Effector memory CD4-positive, alpha-beta T cell (primary cell): ENCODE data around the gene YPEL5.

ENCODE experiments used
- DNase-seq, 3 donors: peaks; one replicate each; pipeline ENCODE4 v3.0.0-alpha.2; 2020
- H3K27ac ChIP-seq: 2 replicates; pipeline ENCODE4 v1.7.0; 2013; ENCODE audit warnings: mild to moderate bottlenecking, low read length, moderate library complexity; ENCODE audit not compliant: insufficient read depth, poor library complexity, severe bottlenecking
- H3K27me3 ChIP-seq: replicated peaks from 2 replicates; pipeline ENCODE4 v1.7.0; 2013; ENCODE audit warnings: mild to moderate bottlenecking, low read length; ENCODE audit not compliant: insufficient read depth, control insufficient read depth, poor library complexity, severe bottlenecking
- H3K36me3 ChIP-seq: 2 replicates; pipeline ENCODE4 v1.7.0; 2013; ENCODE audit warnings: mild to moderate bottlenecking, low read length, moderate library complexity; ENCODE audit not compliant: control insufficient read depth, insufficient read depth
- H3K4me1 ChIP-seq: 2 replicates; pipeline ENCODE4 v1.7.0; 2013; ENCODE audit warnings: low read length, mild to moderate bottlenecking; ENCODE audit not compliant: control insufficient read depth, insufficient read depth, poor library complexity, severe bottlenecking
- H3K4me3 ChIP-seq: 2 replicates; pipeline ENCODE4 v1.7.0; 2013; ENCODE audit warnings: low read length, low read depth, mild to moderate bottlenecking; ENCODE audit not compliant: insufficient read depth, poor library complexity, severe bottlenecking
- H3K9me3 ChIP-seq: 2 replicates; pipeline ENCODE4 v1.7.0; 2013; ENCODE audit warnings: mild to moderate bottlenecking, low read length, moderate library complexity; ENCODE audit not compliant: control insufficient read depth

Gene YPEL5

DNA sequence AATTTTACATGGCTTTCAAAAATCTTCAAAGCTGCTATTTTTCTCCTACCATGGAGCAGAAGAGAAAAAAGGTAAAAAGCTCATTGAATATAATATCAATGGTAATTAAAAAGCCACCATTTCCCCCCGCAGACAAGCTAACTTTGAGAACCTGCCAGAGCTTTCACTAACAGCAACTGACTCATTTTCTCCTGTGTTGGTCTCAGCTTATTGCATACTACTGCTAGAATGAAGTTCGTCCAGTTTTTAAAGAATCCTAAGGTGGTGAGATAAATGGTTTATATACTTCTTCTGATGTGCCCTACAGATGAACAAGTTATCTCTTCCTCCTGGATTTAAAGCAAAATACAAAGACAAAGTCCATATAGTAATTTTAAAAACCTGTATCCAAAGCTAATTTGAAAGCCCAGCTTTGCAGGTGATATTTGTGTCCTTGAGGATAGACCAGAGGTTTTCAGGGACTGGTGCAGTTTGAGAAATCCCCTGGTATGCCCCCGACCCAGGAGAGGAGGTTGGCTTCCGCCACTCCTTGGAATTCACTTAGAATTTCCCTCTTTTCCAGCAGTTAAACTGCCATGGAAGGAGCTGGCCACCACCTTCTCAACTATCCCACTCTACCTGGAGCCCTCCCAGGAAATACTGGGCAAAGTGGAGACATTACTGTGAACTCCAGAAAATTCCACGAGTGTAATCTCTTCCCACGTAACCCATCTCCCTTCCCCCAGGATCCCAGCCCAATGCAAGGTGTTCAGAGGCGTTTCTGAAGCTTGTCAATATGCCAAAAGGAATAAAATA is 17.5 kb downstream of the YPEL5 start:
- Histone ChIP-seq H3K27me3 (no peaks in the 10 kb centered on the region), H3K4me1 (no peaks in the 10 kb centered on the region), H3K27ac (no peak overlapping the region), H3K9me3 (no peaks in the 10 kb centered on the region), H3K4me3 (no peak overlapping the region), H3K36me3 (peaks cover 24% of the 10 kb centered on the region)
- DNase-seq: no peak

GRCh38 chr2:30165050-30165520 is 18.3 kb downstream of the YPEL5 start:
- no peaks in the 10 kb centered on the region for H3K27me3 ChIP-seq
- H3K27ac ChIP-seq: no peak overlapping the region
- DNase-seq: peak; percentile 25 to 48 (median 35)
- H3K36me3 ChIP-seq: peaks cover 16% of the 10 kb centered on the region
- no peak overlapping the region for H3K4me3 ChIP-seq
- H3K9me3 ChIP-seq: no peaks in the 10 kb centered on the region
- H3K4me1 ChIP-seq: no peaks in the 10 kb centered on the region

- H3K27ac ChIP-seq: no peak overlapping the region
Observed at GRCh38 chr2:30165617-30166016, 18.8 kb downstream of the YPEL5 start.

DNA sequence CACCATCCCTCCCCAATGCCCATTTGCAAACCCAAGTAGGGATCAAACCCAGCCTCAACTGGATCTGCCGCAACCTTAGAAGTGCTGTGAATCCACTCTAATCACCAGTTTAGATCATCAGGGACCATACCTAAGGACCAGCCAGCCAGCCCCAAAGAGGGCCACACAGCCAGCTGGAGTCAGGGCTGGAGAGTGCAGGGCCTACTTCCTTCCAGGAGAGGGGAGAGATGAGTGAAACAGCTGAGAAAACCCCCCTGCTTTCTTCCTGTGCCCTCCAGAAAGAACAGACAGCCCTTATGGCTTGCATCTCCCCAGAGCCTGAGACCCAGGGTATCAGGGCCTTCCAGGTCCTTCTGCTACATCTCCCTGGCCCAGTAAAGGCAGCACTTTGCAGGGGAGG is 25.8 kb downstream of the YPEL5 start:
- Histone ChIP-seq H3K4me1 (no peaks in the 10 kb centered on the region), H3K9me3 (no peaks in the 10 kb centered on the region), H3K27me3 (no peaks in the 10 kb centered on the region), H3K36me3 (no peaks in the 10 kb centered on the region), H3K4me3 (no peak overlapping the region), H3K27ac (no peak overlapping the region)
- DNase-seq: no peak

More at GRCh38 chr2:30165617-30166016, 18.8 kb downstream of the YPEL5 start:
- Histone ChIP-seq H3K9me3 (no peaks in the 10 kb centered on the region), H3K4me3 (no peak overlapping the region), H3K36me3 (peaks cover 11% of the 10 kb centered on the region), H3K27me3 (no peaks in the 10 kb centered on the region), H3K4me1 (no peaks in the 10 kb centered on the region)
- no peak for DNase-seq

- H3K36me3 ChIP-seq: no peaks in the 10 kb centered on the region
- H3K27me3 ChIP-seq: no peaks in the 10 kb centered on the region
- DNase-seq: no peak
- no peak overlapping the region for H3K27ac ChIP-seq
- no peak overlapping the region for H3K4me3 ChIP-seq
- no peaks in the 10 kb centered on the region for H3K4me1 ChIP-seq
- H3K9me3 ChIP-seq: no peaks in the 10 kb centered on the region
Observed at GRCh38 chr2:30177440-30177839, 30.6 kb downstream of the YPEL5 start.

- DNase-seq: no peak
- H3K4me3 ChIP-seq: no peak overlapping the region
- no peaks in the 10 kb centered on the region for H3K27me3 ChIP-seq
- H3K36me3 ChIP-seq: no peaks in the 10 kb centered on the region
- H3K4me1 ChIP-seq: no peaks in the 10 kb centered on the region
- H3K9me3 ChIP-seq: no peaks in the 10 kb centered on the region
- no peak overlapping the region for H3K27ac ChIP-seq
Observed at GRCh38 chr2:30177956-30178355, 31.1 kb downstream of the YPEL5 start.

DNA sequence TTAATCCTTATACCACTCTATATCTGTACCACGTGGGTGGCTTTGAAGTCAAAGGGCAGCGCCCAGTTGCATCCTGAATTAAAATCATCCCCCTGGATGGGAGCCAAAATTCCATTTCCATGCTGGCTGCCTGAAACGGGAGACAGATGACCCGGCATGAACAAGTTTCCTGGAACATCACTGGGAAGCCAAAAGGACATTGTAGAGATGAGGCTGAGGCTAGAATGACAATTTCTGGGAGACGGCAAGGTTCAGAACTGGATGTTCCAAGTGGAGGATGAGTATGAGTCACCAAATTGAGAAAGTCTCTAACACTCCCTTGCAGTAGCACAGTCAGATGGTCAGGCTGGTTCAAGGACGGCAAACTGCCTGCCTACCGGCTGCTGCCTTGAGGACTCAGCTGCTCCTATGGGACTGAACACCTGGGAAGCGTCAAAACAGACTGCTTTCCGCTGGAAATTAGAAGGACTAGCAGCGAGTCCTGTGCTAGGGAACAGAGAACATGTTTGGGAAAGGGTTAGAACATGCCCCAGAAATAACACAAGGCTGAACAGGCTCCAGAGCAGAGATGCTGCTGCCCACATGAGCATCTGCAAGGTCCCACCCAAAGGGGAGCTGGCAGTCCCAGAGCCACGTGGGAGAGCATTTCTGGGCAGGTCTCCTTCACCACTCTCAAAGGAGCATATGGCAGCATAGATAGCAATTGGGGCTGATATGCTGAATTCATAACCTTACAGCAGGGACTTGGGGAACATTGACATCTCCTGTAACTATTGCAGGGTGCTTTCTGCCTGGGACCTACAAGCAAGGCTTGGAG is 32.0 kb downstream of the YPEL5 start:
- DNase-seq: no peak
- no peaks in the 10 kb centered on the region for H3K36me3 ChIP-seq
- H3K27ac ChIP-seq: no peak overlapping the region
- no peaks in the 10 kb centered on the region for H3K27me3 ChIP-seq
- no peaks in the 10 kb centered on the region for H3K9me3 ChIP-seq
- H3K4me3 ChIP-seq: no peak overlapping the region
- H3K4me1 ChIP-seq: no peaks in the 10 kb centered on the region

DNA sequence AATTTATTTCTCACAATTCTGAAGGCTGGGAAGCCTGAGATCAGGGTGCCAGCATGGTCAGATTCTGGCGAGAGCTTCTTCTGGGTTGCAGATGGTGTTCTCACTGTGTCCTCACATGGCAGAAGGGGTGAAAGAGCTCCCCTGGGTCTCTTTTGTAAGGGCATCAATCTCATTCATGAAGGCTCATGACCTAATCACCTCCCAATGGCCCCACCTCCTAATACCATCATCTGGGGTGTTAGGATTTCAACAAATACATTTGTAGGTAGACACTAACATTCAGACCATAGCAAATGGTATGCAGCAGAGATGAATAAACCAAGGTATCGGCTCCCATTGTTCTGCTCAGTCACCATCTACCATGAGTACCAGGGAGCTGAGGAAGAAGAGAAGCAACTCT is 32.7 kb downstream of the YPEL5 start:
- no peaks in the 10 kb centered on the region for H3K36me3 ChIP-seq
- no peaks in the 10 kb centered on the region for H3K4me1 ChIP-seq
- H3K27ac ChIP-seq: no peak overlapping the region
- no peaks in the 10 kb centered on the region for H3K9me3 ChIP-seq
- DNase-seq: no peak
- H3K27me3 ChIP-seq: no peaks in the 10 kb centered on the region
- H3K4me3 ChIP-seq: no peak overlapping the region

GRCh38 chr2:30180226-30180625 is 33.4 kb downstream of the YPEL5 start:
- H3K4me1 ChIP-seq: no peaks in the 10 kb centered on the region
- H3K27me3 ChIP-seq: no peaks in the 10 kb centered on the region
- no peaks in the 10 kb centered on the region for H3K9me3 ChIP-seq
- no peak overlapping the region for H3K4me3 ChIP-seq
- H3K27ac ChIP-seq: no peak overlapping the region
- H3K36me3 ChIP-seq: no peaks in the 10 kb centered on the region
- DNase-seq: no peak

- no peak overlapping the region for H3K27ac ChIP-seq
- H3K9me3 ChIP-seq: no peaks in the 10 kb centered on the region
- H3K4me3 ChIP-seq: no peak overlapping the region
- no peak for DNase-seq
- H3K36me3 ChIP-seq: no peaks in the 10 kb centered on the region
- H3K27me3 ChIP-seq: no peaks in the 10 kb centered on the region
- H3K4me1 ChIP-seq: no peaks in the 10 kb centered on the region
Observed at GRCh38 chr2:30181176-30181575, 34.4 kb downstream of the YPEL5 start.
